ENCODE results near the gene TPP1. TPM values are rescaled to one million over a fixed set of nuclear protein-coding genes. Genes with fewer than 3 reads are reported as not detected.

Gene TPP1
- polyA plus RNA-seq, 2 of the 4 experiments (the other 2 are of a cell fraction): 41.6 to 53.2 TPM

DNA sequence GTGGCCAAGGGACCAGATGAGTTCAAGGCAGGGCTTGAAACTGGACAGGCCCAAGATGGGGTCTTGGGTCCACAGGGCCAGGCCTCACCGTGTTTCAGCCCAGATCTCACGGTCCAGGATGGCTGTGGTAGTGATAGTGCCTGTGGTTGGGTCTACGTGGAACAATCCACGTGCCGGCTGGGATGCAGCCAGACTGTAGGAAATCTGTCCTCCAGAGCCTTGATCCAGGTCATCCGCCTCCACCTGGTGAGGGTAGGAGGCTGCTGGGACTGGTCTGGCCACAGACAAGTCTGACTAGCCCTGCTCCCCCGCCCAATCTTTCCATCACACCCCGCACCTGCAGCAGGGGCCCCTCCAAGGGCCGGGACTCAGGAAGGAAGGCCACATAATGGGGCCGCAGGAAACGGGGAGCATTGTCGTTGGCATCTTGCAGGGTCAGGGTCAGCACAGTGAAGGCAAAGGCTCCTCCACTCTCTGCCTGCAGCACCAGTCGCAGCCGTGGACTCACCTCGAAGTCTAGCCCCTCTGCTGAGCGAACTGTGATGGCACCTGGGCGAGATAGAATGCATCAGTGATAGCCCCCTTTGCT, 6.7 kb upstream of the TPP1 start:
- FAIRE-seq (no peak), ATAC-seq (no peak), DNase-seq (ENCODE audit: low read depth in 1 of 2, low spot score in 1 of 2) (no peak)
- ChIA-PET CTCF (interaction anchor here (1.0 to 1.8 kb wide), 2 partner anchors 13 to 57 kb away, joined by 3 to 6 read pairs; partner anchors contain the start of gene MRPL17), POLR2A (no interaction called here)
- Histone ChIP-seq H3K4me3 (no peak overlapping the region), H3K4me2 (no peak overlapping the region), H3K9me3 (no peaks in the 10 kb centered on the region), H3K4me1 (no peaks in the 10 kb centered on the region), H3K27ac (no peak overlapping the region)
- TF ChIP-seq NFE2L2 (conservative IDR thresholded peaks at IDR 0.05; ENCODE audit: low read length) (no peak), USF2 (IDR thresholded peaks at IDR 0.05) (no peak), KDM5A (IDR thresholded peaks at IDR 0.05) (no peak), MAX (IDR thresholded peaks at IDR 0.05) (no peak)
- 44% methylated on average over 12 of the region's 17 CpGs for WGBS (ENCODE audit: missing lambda C conversion rate)

- TF ChIP-seq MAFK (IDR thresholded peaks at IDR 0.05; ENCODE audit: partially characterized antibody) (no peak), MAZ (IDR thresholded peaks at IDR 0.05; ENCODE audit: borderline replicate concordance, low read depth, low read length) (no peak), CTCF (IDR thresholded peaks at IDR 0.05) (no peak), ELK1 (IDR thresholded peaks at IDR 0.05; ENCODE audit: low read depth, low read length) (no peak), GATA3 (IDR thresholded peaks at IDR 0.05; ENCODE audit: borderline replicate concordance) (no peak), HEYL (CRISPR knock-in tag; IDR thresholded peaks at IDR 0.05) (no peak)
- Histone ChIP-seq H3K9me3 (no peaks in the 10 kb centered on the region), H3K4me1 (no peaks in the 10 kb centered on the region), H3K27ac (no peak overlapping the region), H3K4me3 (no peak overlapping the region), H3K4me2 (no peak overlapping the region)
- ChIA-PET POLR2A (interaction anchor here (1.4 kb wide), 1 partner anchor 58 kb away, joined by 3 read pairs; the partner anchor contains the start of gene MRPL17), CTCF (interaction anchor here (1.0 to 1.8 kb wide), 2 partner anchors 13 to 58 kb away, joined by 3 to 6 read pairs; partner anchors contain the start of gene MRPL17)
- ATAC-seq (no peak), FAIRE-seq (no peak), DNase-seq (ENCODE audit: low read depth in 1 of 2, low spot score in 1 of 2) (no peak)
- WGBS (ENCODE audit: missing lambda C conversion rate): 59% methylated on average over 12 of the region's 12 CpGs
Measured at GRCh38 chr11:6625156-6625831, 6.1 kb upstream of the TPP1 start.

DNA sequence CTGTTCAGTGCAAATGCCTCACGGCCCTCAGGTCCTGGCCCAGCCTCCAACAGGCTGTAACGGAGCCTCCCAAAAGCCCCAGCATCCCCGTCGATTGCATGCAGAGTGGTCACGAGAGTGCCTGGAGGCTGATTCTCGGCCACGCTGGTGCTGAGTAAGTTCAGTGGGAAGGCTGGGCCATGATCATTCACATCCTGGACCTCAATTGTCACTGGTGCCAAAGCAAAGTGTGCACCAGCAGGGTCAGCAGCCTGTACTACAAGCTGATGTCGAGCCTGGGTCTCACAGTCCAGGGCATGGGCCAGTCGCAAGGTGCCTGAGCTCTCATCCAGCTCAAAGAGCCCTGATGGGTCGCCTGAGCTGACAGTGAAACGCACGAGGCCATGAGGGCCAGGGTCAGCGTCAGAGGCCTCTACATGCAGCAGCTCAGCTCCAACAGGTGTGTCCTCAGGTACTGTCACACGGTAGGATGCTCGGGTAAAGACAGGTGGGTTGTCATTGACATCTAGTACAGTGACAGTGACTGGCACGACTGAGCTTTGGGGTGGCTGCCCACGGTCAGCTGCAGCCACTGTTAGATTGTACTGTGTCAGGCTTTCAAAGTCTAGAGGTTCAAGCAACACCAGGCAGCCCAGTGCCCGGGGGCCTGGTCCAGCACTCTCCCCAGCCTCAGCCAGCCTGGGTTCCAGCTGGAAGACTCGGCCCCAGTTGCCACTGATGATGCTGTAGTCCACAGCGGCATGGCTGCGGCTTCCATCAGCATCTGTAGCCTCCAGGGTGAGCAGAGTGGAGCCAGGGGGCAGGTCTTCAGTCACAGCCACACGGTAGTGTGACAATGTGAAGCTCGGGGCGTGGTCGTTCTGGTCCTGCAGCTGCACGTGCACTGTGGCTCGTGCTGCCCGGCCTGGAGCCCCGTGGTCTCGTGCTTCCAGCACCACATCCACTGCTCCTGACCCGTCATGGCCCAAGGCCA, 4.5 kb upstream of the TPP1 start:
- no peak for FAIRE-seq
- WGBS (ENCODE audit: missing lambda C conversion rate): 50% methylated on average over 27 of the region's 31 CpGs
- POLR2A ChIA-PET: interaction anchor here (1.0 kb wide), 1 partner anchor 12 kb away, joined by 5 read pairs; the partner anchor contains the start of gene TAF10

More for the DNA sequence above, 4.5 kb upstream of the TPP1 start:
- Histone ChIP-seq H3K4me3 (no peak overlapping the region), H3K9me3 (no peaks in the 10 kb centered on the region), H3K4me1 (peaks cover 5% of the 10 kb centered on the region; the same call in 2 of the 3 replicates), H3K27ac (no peak overlapping the region), H3K4me2 (no peak overlapping the region)
- CTCF ChIA-PET: interaction anchor here (0.9 to 3.8 kb wide), 5 partner anchors 11 to 82 kb away, joined by 3 to 15 read pairs (median 4); partner anchors contain the start of gene MRPL17
- no peak for DNase-seq (ENCODE audit: low read depth in 1 of 2, low spot score in 1 of 2)
- no peak for TF ChIP-seq PHF8 (IDR thresholded peaks at IDR 0.05; ENCODE audit: borderline replicate concordance, low read depth)
- TF ChIP-seq, protein P1, sequence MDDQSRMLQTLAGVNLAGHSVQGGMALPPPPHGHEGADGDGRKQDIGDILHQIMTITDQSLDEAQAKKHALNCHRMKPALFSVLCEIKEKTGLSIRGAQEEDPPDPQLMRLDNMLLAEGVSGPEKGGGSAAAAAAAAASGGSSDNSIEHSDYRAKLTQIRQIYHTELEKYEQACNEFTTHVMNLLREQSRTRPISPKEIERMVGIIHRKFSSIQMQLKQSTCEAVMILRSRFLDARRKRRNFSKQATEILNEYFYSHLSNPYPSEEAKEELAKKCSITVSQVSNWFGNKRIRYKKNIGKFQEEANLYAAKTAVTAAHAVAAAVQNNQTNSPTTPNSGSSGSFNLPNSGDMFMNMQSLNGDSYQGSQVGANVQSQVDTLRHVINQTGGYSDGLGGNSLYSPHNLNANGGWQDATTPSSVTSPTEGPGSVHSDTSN (IDR thresholded peaks at IDR 0.05): no peak
- TF ChIP-seq BHLHE40 (IDR thresholded peaks at IDR 0.05; ENCODE audit: low read depth, low read length): no peak
- TF ChIP-seq RARB (CRISPR knock-in tag; IDR thresholded peaks at IDR 0.05): no peak
- no peak for TF ChIP-seq CBX8 (IDR thresholded peaks at IDR 0.05)
- no peak for TF ChIP-seq NPAS2 (CRISPR knock-in tag; IDR thresholded peaks at IDR 0.05; ENCODE audit: borderline replicate concordance)
- ATAC-seq: no peak
